ENCODE measurements around the gene CD96.

GRCh38 chr3:111534701-111535100, 7.3 kb upstream of the CD96 start:
- TF ChIP-seq CTCF (IDR thresholded peaks at IDR 0.05) = no peak
- no peak for TF ChIP-seq POLR2AphosphoS5 (IDR thresholded peaks at IDR 0.05)
- TF ChIP-seq POLR2A (IDR thresholded peaks at IDR 0.05) = no peak
- no peak for TF ChIP-seq EP300 (IDR thresholded peaks at IDR 0.05)
